Smooth muscle cell (in vitro differentiated cells): Measurements from ENCODE around the gene VWCE. TPM values are rescaled to one million over a fixed set of nuclear protein-coding genes. Genes with fewer than 3 reads are reported as not detected.
A peak's percentile ranks its signal among the peaks of the same experiment; 100 is the strongest.

Experiments used
- DNase-seq: peaks from one replicate; lab custom pipeline; 2025; ENCODE audit not compliant: unreplicated experiment; lab: John Stamatoyannopoulos, UW
- H2AFZ ChIP-seq: fragments of 200-600 bp; sonication (generic); 2 replicates; pipeline ENCODE4 v1.6.0; 2016; ENCODE audit warnings: antibody characterized with exemption, low read depth, mild to moderate bottlenecking
- H3F3A ChIP-seq: fragments of 200-600 bp; sonication (generic); 2 replicates; pipeline ENCODE4 v1.6.0; 2017; ENCODE audit warnings: antibody characterized with exemption, low read depth
- H3K27ac ChIP-seq: fragments of 200-600 bp; sonication (generic); 2 replicates; pipeline ENCODE4 v1.5.1; 2016; ENCODE audit warnings: low read depth, mild to moderate bottlenecking
- H3K27me3 ChIP-seq: fragments of 200-600 bp; sonication (generic); 2 replicates; pipeline ENCODE4 v1.6.1; 2016; ENCODE audit warnings: low read depth, mild to moderate bottlenecking
- H3K36me3 ChIP-seq: fragments of 200-600 bp; sonication (generic); 2 replicates; pipeline ENCODE4 v1.5.1; 2016; ENCODE audit warnings: low read depth
- H3K4me1 ChIP-seq: fragments of 200-600 bp; sonication (generic); 2 replicates; pipeline ENCODE4 v1.5.1; 2016; ENCODE audit warnings: low read depth
- H3K4me2 ChIP-seq: fragments of 200-600 bp; sonication (generic); 2 replicates; pipeline ENCODE4 v1.6.0; 2016; ENCODE audit warnings: mild to moderate bottlenecking
- H3K4me3 ChIP-seq: fragments of 200-600 bp; sonication (generic); 2 replicates; pipeline ENCODE4 v1.5.1; 2016; ENCODE audit warnings: mild to moderate bottlenecking
- H3K79me2 ChIP-seq: fragments of 200-600 bp; sonication (generic); 2 replicates; pipeline ENCODE4 v1.6.0; 2016; ENCODE audit warnings: low read depth, mild to moderate bottlenecking
- H3K9ac ChIP-seq: fragments of 200-600 bp; sonication (generic); 2 replicates; pipeline ENCODE4 v1.6.0; 2016; ENCODE audit warnings: low read depth
- H3K9me3 ChIP-seq: fragments of 200-600 bp; sonication (generic); replicated peaks from 2 replicates; pipeline ENCODE4 v1.5.1; 2016; ENCODE audit warnings: low read depth
- H4K20me1 ChIP-seq: fragments of 200-600 bp; sonication (generic); 2 replicates; pipeline ENCODE4 v1.6.0; 2016; ENCODE audit warnings: low read depth
- CTCF ChIP-seq: fragments of 200-600 bp; sonication (generic); IDR thresholded peaks from 2 replicates; pipeline ENCODE4 v1.5.1; 2017; ENCODE audit warnings: borderline replicate concordance, mild to moderate bottlenecking, antibody characterized with exemption; ENCODE audit not compliant: insufficient read depth, poor library complexity, severe bottlenecking
- WGBS: methylation state at CpG from one replicate; pipeline ENCODE4 v1.1.7; 2016; ENCODE audit warnings: low lambda C conversion rate; 5-methylcytosine and 5-hydroxymethylcytosine counted together
- polyA plus RNA-seq: library from polyadenylated mRNA; unstranded; fragments of >200 nt; fragmentation: Nextera tagmentation; extraction: Ambion mirVana; gene quantifications from 2 replicates; pipeline ENCODE4 v1.2.1, GENCODE V29; 2016
- total RNA-seq: library from RNA; depleted of rRNA; stranded (reverse); fragments of >200 nt; gene quantifications from 2 replicates; pipeline ENCODE4 v1.2.3, GENCODE V29; 2014

VWCE gene
- total and polyA plus RNA-seq, 2 experiments from 2014 or later, result 1.5 to 2.4 TPM

DNA sequence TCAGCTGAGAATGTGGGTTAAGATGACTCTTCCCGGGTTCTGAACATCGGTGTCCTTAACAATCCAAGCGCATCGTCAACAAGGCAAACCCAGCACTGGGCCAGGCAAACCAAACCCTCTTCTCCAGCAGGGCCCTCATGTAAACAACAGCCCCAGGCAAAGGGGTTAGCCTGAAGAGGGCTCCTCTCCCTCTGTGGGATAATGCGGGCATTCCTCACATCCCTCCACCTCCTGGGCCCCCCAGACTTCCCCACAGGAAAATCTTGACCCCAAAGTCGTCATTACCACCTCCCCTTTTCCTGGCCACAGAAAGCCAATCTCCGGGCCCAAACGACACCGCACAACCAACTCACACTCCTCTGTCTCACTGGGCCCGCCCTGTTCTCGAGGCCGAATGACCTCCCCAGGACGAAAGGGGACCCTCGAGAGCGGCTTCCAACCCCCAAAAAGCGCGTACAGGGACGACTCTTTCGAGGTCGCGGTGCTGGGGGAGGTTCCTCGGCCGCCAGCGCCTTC is 37.2 kb upstream of the VWCE start:
- no peaks in the 10 kb centered on the region for H3K27me3 ChIP-seq
- 1% methylated on average over 24 of the region's 24 CpGs for WGBS
- peak overlapping the region; percentile 81 for H3K27ac ChIP-seq
- H3K4me2 ChIP-seq, result peak overlapping the region; percentile 88
- DNase-seq, result no peak
- peak overlapping the region; percentile 90 for H3K4me3 ChIP-seq
- H3K79me2 ChIP-seq, result peaks cover 56% of the 10 kb centered on the region
- peak overlapping the region; percentile 97 for H3K9ac ChIP-seq
- peaks cover 21% of the 10 kb centered on the region for H3K4me1 ChIP-seq
- H4K20me1 ChIP-seq, result peaks cover 48% of the 10 kb centered on the region
- H3F3A ChIP-seq, result no peaks in the 10 kb centered on the region
- H2AFZ ChIP-seq, result peak overlapping the region; percentile 86
- no peak for TF ChIP-seq CTCF
- no peaks in the 10 kb centered on the region for H3K36me3 ChIP-seq
- no peaks in the 10 kb centered on the region for H3K9me3 ChIP-seq

- Histone ChIP-seq H3K79me2 (peaks cover 63% of the 10 kb centered on the region), H3K27me3 (no peaks in the 10 kb centered on the region), H2AFZ (no peak overlapping the region), H3K4me2 (peak overlapping the region; percentile 88), H3K4me1 (peaks cover 21% of the 10 kb centered on the region), H3K9ac (peak overlapping the region; percentile 97), H3K4me3 (peak overlapping the region; percentile 90), H3K36me3 (no peaks in the 10 kb centered on the region), H3F3A (no peaks in the 10 kb centered on the region), H3K27ac (peak overlapping the region; percentile 6), H4K20me1 (peaks cover 55% of the 10 kb centered on the region), H3K9me3 (no peaks in the 10 kb centered on the region)
- no peak for DNase-seq
- 79% methylated on average over 6 of the region's 6 CpGs for WGBS
- TF ChIP-seq CTCF, result no peak
Observed at GRCh38 chr11:61331651-61332050, 36.5 kb upstream of the VWCE start.

DNA sequence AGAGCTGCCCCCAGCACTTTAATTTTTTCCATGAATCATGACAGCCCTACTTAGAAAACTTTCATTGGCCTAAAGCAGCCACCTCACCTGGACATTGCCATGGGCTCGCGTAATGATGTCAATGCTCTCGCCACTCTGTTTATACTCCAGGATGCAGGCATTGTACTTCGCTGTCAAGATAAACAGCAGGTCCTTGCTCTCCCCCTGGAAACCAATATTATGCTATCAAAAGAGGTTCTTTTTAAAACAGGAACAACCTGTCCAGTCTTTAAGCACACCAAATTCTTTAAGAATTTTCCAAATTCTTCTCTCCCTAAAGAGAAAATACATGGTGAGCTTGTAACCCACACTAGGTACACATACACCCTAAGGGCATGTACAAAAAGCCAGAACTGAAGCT is 34.8 kb upstream of the VWCE start:
- Histone ChIP-seq H3K79me2 (peaks cover 68% of the 10 kb centered on the region), H4K20me1 (peaks cover 71% of the 10 kb centered on the region), H3F3A (no peaks in the 10 kb centered on the region), H3K4me2 (no peak overlapping the region), H3K9me3 (no peaks in the 10 kb centered on the region), H3K4me1 (peaks cover 18% of the 10 kb centered on the region), H3K9ac (no peak overlapping the region), H3K4me3 (no peak overlapping the region), H3K36me3 (peaks cover 4% of the 10 kb centered on the region), H3K27ac (peak overlapping the region; percentile 29), H2AFZ (no peak overlapping the region), H3K27me3 (no peaks in the 10 kb centered on the region)
- no peak for DNase-seq
- 74% methylated on average over 4 of the region's 4 CpGs for WGBS
- TF ChIP-seq CTCF, result no peak

- TF ChIP-seq CTCF, result no peak
- WGBS, result 88% methylated on average over 9 of the region's 9 CpGs
- Histone ChIP-seq H3K4me2 (no peak overlapping the region), H3K9ac (no peak overlapping the region), H3K27ac (no peak overlapping the region), H4K20me1 (peaks cover 85% of the 10 kb centered on the region), H3K27me3 (no peaks in the 10 kb centered on the region), H3K4me1 (peaks cover 12% of the 10 kb centered on the region), H3K9me3 (no peaks in the 10 kb centered on the region), H3K36me3 (peaks cover 17% of the 10 kb centered on the region), H2AFZ (no peak overlapping the region), H3F3A (no peaks in the 10 kb centered on the region), H3K4me3 (no peak overlapping the region), H3K79me2 (peaks cover 75% of the 10 kb centered on the region)
- DNase-seq, result no peak
Observed at GRCh38 chr11:61328351-61328750, 33.2 kb upstream of the VWCE start.
